Right lung (tissue), 5 donors: ENCODE data around the gene GMDS. TPM values are rescaled to one million over a fixed set of nuclear protein-coding genes. Genes with fewer than 3 reads are reported as not detected.

ENCODE experiments used
- DNase-seq, 2 donors: peaks; one replicate each; pipeline ENCODE4 v3.0.0-alpha.2; 2013
- polyA plus RNA-seq, 5 donors: library from polyadenylated mRNA; unstranded; fragments of 120-200 nt; gene quantifications; one replicate each; pipeline versions ENCODE4 v1.2.1 to v1.2.3, GENCODE V29; 2013; ENCODE audit warnings: inconsistent platforms in 1 of 5, low replicate concordance in 1 of 5; ENCODE audit not compliant: insufficient read length in 5 of 5, insufficient read depth in 1 of 5

GMDS gene
- polyA plus RNA-seq, 5 donors: 16.7 to 26.7 (median 20.5) TPM

DNA sequence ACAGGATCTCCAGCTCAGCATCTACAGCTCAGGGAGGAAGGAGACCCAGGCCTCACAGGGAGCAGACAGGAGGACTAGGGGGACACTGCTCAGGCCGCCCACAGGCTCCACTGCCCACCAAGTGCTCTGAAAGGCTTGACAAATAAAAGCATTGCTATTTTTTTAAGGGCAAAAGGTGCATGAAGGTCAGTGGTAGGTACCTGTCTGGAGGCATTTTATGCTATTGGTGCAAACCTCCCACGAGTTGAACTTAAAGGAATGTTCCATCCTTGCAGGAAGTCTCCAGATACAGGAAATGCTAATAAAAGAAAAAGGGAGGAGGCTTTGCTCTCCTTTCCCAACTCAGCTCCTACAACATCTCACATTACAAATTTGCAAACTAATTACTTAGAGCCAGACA, 407.6 kb downstream of the GMDS start:
- DNase-seq: no peak

DNA sequence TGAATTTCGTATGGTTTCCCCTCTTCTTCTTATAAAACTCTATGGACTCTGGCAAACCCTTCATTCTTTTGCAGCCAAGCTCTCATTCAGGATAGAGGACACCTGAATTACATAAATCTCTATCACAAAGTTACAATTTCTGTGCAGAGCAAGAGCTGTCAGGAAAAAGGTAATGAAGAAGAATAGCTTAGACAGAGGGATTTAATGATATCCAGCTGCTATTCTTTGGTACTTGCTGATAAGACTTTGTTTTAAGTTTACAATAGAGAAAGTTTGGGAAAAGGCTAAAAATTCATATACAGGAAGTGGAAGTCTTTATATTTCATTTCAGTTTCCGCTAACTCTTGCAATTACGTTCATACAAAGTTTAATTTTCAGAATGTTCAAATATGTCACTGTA, 408.7 kb downstream of the GMDS start:
- DNase-seq: no peak

GRCh38 chr6:1834646-1835516, 410.5 kb downstream of the GMDS start:
- DNase-seq: no peak

DNA sequence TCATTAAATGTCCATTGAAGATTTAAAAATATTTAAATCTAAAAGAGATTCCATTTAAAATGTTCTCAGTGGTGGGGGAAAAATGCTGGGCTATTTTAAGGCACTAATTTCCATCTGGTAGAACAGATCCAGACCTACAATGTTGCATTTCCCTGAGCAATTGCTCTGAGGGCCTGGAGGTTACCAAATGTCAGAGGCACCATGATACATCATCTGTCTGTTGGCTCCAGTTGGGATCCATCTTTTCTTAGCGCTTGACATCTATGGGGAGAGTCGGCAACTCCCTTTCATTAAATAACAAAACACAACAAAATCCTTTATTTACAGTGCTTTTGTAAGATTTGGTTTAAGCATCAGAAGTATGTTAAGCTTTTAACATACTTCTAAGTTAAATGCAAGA, 411.2 kb downstream of the GMDS start:
- no peak for DNase-seq

GRCh38 chr6:1832844-1833787, 412.3 kb downstream of the GMDS start:
- peak; percentile 70 to 71 for DNase-seq

GRCh38 chr6:1832358-1832757, 413.0 kb downstream of the GMDS start:
- DNase-seq: no peak

GRCh38 chr6:1827984-1828793, 417.2 kb downstream of the GMDS start:
- no peak for DNase-seq

DNA sequence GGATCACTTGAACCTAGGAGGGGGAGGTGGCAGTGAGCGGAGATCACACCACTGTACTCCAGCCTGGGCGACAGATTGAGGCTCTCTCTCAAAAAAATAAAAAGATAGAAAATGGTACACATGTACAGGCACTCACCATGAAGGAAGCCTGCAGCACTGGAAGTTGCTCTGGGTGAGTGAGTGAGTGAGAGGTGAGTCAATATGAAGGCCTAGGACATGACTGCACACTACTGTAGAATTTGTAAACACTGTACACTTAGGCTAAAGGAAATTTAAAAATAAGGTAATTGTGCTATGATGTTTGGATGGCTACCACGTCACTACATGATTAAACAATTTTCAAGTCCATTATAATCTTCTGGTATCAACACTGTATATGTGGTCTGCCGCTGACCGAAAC, 419.5 kb downstream of the GMDS start:
- no peak for DNase-seq

GRCh38 chr6:1825277-1825676, 420.1 kb downstream of the GMDS start:
- DNase-seq: no peak

- no peak for DNase-seq
These were observed 423.8 kb downstream of the GMDS start for GRCh38 chr6:1821513-1822183.

- DNase-seq: no peak
These were observed 424.3 kb downstream of the GMDS start for GRCh38 chr6:1821164-1821512.

DNA sequence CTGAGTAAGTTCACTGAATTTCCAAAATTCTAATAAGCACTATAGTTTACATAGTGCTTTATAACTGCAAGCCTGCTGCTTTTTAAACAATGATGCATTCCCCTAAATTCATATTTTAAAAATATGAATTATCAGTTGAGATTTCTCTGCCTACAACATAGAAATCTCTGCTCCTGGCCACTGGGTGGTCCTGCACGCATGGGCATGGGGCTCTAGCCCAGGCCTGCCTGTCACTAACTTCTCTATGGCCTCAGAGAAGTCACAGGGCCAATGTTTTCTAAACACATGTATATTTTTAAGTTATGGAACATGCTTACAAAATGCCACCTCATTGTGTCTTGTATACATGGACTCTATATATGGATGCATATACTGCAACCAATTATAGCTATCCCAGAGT, 424.7 kb downstream of the GMDS start:
- DNase-seq: no peak

DNA sequence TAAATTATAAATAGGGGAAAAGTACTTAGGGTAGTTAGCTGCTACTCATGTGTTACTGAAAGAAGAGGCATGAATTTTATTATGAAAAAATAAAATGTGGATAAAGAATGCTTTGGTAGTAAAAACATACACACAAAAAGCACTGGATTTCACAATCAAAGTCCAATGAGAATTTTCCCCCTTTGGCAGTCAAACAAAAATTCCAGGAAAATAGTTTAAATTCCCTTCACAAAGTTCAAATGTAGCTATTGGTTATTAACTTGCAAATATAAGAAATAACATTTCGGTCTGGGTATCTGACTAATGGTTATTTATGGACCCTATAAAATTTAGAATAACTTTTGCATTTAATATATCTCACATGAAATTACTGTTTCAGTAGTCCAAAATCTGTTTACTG, 425.2 kb downstream of the GMDS start:
- DNase-seq: no peak

DNA sequence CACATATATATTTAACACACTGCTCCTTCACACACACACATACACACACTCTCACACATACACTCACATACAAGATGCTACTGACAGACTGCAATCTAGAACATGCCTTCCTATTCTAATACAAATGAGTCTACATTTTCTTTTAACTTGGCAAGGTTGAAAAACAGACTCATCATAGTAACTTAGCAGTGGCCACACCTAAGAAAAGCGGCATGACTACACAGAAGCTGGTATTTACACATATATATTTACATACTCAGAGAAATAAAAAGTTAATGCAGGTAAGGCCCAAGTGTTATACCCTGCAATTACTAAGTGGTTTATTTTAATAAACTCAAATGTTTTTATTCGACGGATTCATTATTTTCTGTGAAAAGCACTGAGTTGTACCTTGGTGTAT, 426.4 kb downstream of the GMDS start:
- DNase-seq: no peak

DNA sequence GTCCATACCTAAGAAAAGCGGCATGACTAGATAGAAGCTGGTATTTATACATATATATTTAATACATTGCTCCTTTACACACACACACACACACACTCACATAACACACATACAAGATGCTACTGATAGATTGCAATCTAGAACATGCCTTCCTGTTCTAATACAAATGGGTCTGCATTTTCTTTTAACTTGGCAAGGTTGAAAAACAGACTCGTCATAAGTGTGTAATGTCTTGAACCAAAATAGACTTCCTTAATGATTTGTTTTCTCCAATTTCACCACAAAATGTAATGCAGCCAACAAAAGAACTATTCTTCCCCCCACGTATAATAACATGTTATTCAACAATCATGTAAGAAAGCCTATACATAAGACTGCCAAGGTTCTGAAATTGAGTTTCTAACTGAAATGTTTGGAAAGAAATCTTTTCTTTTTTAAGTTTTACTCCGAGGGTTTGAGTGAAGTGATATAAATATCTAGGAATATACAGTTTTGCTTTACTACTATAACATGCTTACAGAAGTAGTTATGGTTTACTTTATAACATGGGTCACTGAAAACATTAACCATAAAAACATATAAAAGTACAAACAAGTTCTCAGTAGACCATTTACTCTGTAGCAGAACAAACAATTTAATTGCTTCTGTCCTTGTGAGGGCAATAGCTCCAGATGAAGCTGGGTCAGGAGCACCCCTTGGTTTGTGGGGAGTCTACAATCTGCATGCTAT, 428.2 kb downstream of the GMDS start:
- DNase-seq: no peak

DNA sequence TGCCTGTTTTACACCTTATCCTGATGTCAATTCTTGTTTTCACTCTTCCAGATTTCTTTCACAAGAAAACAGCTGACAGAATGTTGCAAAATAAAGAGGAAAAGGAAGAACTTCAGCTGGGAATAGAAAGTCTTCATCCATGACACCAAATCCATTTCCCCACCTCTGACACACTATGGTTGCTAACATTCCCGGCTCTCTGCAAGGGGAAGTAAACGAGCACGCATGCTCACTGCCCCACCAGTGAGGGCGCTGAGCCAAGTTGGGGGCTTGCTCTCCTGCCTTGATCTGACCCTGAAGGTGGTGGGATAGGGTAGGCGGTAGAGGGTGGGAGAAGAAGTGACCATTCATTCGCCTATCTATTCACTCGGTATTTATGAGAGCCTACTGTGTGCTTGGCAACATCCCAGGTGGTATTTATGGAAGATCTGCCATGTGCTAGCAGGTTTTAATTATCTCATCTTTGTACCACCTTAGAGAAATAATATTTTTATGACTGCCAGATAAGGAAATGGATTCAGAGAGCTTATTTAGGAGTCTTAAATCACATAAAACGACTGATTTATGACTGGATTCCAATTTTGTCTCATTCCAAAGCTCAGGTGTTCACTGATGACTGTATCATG, 429.5 kb downstream of the GMDS start:
- DNase-seq: no peak

DNA sequence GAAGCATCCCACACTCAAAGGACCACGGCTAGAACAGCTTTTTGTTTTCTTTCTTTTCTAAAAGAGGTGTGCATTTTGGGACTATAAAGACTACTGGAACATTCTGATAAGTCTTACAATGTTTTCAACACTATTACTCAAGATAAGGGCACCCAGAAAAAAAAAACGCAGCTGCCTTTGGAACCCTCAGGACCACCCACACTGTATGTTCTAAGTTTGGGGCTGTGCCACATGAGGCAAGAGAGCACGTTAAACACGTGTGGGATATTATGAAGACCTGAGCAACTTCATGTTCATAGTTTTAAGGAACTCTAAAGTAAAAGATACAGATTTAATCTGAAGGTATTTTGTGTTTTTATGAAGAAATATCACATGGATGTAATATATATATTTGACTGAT, 431.1 kb downstream of the GMDS start:
- DNase-seq: no peak

GRCh38 chr6:1812487-1812886, 432.9 kb downstream of the GMDS start:
- DNase-seq: no peak

DNA sequence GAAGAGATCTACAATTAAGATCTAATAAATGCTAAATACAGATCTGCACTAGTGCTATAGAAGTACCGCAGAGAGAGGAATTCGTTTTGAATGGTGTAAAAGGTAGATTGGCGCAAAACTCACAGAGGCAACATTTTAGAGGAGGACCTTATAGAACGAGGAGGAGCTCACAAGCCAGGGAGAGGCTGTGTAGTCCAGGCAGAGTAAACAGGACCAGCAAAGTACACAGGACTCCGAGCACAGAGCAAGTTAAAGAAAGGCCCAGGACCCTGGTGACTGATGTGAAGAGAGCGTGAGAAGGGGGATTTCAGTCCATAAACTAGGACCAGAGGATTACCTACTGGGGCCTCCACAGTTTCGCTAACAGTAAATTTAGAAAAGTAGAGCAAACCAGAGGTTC, 433.4 kb downstream of the GMDS start:
- no peak for DNase-seq

DNA sequence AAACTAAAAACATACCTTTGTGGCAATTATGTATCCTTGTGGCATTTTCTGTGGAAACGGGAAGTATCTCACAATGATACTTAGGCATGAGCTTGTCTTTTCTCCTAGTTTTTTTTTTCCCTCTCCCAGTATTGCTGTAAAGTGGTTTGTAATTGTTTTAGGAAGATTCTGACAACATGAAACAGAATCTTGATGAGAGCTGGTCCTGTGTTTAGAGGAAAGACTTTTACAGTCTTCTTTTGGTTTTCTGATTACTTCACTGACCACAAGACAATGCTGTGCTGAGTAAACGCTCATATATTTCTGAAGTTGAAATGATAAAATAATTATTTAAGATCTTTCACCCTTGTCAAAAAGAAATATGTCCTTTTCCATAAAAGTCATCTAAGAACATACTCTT, 434.5 kb downstream of the GMDS start:
- no peak for DNase-seq
